Inferior parietal cortex (tissue), 1 donor: ENCODE measurements around the gene B3GLCT.
"Not testable (repeated sequence)": the region's sequence is repeated elsewhere in the genome, so short reads cannot be mapped to it uniquely, and the experiment has no call there.

Experiments used
- DNase-seq: peaks from one replicate; pipeline ENCODE4 v3.0.0-alpha.2; 2016; ENCODE audit errors: extremely low spot score

B3GLCT gene

DNA sequence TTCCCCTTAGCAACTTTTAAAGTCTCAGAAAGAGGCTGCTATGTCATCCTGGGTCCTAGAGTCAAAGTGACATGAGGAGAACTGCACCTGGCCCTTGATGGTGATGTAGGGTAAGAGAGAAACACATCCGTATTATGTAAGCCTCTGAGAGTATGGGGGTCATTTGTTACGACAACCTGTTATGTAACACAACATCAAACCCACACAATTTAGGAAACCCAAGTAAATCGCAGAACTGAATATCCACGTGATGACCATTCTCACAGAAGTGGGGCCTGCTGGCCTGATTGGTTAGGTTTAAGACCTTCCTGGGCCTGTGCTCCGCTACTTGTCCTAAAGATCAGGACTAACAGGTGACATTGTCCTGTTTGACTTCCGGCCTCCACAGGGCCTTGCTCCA is 15.3 kb upstream of the B3GLCT start:
- DNase-seq: no peak

DNA sequence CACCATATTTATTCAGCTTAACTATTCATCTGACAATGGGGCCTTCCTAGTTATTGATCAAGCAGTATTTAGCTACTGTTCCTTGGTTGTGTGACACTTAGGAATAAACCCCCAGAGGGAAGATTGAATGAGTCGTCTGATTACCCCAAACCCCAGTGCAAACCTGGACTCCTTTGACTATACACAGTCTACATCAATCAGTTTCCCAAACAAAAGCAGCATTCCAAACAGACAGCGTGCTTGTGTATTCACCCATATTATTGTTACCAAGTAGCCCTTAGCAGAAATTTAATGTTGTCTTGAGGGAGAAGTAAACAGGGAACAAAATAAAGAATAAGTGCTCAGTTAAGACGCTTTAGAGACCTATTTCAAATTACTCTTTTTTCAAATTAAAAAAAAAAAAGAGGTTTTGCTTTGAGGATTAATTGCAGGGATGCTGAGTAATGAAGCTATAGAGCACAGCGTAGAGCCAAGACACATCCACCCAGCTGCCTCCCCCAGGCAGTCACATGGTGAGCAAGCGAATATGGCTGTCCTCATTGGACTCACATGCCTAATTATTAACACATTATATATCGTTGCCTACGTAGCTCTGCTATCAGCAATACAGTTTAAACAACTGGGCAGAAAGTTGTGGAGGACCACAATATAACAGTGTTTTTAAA is 14.7 kb upstream of the B3GLCT start:
- DNase-seq: no peak

DNA sequence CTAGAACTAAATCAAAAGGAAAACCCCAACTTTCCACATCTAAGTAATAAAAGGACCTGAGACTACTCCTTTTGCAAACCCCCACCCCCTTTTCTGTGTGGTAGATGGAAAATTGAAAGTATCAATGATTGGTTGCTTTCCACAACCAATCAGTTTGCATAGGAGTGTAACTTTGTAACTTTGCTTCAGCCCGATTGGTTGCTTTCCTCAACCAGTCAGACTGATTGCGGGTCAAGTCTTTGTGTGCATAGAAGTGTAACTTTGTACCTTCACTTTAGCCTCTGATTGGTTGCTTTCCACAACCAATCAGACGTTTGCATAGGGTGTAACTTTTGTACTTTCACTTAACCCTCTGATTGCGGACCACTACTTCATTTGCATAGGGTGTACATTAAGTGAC is 8.0 kb upstream of the B3GLCT start:
- no peak for DNase-seq

DNA sequence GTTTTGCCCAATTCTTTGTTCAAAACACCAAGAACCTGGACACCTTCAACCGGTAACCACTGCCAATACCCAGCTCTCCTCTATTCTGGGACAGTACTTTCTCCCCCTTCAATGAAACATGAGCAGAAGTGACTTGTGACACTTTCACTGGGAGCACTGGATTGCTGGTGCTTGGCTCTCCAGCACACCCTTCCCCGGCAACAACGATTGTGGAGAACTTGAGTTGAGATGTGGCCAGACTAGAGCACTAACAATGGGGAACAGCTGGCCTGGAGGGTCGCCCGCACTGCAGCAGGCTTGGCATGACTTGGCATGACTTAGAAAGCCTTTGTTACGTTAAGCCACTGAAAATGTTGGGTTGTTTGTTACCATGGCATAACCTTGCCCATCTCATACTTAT is 7.5 kb upstream of the B3GLCT start:
- no peak for DNase-seq

DNA sequence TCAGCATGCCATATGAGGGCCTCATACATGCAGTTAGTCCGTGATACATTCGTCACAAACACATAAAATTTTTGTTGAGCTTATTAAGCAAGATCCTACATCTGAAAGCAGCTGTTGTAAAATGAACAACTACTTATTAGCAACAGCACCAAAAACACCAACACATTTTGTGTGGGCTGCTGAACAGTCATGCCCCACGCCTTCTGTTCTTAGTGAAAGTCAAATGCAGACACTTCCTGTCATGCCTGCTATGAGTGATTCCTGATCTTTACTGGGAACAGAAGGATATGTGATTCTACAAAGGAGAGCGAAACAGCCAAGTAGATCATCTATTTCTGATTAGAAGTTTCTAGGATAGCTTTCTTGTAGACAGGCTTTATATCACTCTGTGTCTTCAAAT is 4.2 kb upstream of the B3GLCT start:
- no peak for DNase-seq

DNA sequence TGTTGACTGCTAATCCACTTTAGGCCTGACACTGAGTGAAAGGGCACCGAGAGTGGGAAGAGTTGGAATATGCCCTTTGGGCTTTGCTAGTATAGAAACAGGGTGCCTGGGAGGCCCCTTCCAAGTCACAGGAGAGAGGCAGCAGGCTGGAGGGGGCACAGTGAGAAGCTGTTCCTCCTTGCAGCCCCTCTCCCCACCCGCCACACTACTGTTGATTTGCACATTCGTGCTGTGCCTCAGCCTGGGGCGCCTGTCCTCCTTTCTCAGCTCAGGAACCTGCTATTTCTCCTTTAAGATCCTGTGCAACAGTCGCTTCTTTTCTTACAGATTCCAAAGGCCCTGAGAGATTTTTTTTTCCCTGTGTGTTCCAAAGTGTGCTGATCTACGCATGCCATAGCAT is 2.8 kb upstream of the B3GLCT start:
- DNase-seq: no peak

DNA sequence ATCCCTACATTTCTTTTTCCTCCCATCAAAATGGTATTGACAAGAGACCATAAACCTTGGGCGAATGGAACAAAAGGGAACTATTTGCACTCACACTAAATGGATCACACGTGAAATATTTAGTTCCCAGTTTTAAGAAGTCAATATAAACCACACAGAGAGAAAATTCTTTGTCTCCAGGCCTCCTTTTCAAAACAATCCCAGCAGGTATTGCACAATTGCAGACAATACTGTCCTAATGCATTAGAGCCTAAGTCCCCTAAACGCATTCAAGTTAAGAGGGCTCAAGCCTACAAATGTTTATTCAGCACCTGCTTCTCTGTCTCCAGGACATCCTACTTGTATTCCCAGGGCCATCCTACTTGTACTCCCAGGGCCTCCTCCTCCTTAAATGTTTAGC is 1.3 kb upstream of the B3GLCT start:
- DNase-seq: no peak

DNA sequence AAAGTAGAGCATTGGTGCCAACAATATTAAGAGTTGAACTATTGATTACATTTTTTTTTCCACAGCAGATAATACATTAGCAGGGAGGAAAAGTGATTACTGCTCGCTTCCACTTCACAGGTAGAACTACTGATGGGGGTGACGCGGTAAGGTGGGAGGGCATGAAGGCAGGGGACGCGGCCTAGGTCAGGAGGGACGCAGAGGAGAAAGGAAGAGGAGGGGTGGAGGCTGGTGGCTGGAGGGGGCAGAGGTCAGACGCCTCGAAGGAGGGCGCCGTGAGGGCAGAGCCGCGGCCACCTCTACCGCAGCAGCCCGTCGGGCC is 287 bp upstream of the B3GLCT start:
- no peak for DNase-seq

DNA sequence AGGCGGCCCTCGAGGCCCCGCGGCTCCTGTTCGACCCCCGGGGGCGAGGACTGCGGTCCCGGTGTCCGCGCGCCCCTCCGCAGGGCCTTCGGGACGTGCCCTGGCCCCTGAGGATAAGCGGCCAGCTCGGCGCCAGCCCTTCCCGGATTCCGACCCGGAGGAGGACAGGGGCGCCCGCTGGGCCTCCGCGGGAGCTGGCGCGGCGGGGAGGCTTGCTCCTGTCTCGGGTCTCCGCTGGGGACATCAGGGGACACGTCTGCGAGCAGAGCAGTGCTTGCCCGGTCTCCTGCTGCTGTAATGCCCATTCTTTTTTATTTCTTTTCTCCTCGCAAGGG is 829 bp downstream of the B3GLCT start:
- DNase-seq: no peak

DNA sequence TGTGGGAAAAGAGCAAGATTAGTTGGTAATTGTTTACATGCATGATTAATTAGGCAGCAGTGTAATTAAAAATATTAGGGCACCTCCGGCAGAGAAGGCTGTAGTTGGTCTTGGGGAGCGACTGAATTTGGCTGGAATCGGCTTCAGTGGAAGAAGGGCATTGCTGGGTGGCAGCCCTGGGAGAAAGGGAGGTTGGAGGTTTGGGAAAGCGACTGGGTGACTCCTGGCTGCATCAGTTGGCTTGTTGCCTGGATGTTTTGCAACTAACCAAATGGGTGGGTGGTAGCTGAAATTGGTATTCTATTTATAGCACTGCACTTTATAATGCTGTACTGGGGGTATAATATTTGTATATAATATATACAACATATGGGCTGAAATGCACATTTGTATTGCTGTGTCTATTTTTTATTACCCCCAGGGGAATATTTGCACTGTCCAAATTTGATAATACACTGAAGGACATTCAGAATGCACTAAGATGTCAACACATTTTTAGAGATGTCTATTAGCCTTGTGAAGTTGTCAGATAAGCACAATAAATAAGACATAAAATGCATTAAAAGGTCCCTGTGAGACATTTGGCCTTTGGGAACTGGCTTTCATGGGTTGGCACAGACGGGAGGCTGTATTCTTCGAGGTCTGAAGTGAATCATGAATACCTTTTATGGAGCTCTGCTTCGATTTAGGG is 1.7 kb downstream of the B3GLCT start:
- no peak for DNase-seq

DNA sequence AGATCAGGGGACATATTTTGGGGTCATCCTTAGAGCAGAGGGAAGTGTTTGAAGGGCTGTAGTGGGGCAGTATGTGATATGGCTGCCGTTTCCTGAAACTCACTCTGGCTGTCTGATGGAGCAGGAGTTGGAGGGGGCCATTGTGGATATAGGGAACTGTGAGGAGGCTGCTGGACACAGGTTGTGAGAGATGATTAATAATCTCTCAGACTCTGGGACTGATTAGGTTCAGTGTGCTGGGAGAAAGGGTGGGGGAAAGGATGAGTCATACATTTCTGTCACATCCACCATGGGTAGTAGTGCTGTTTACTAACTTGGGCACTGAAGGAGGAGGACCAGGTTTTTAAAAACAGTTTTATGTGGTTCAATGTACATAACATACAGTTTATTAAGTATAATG is 4.8 kb downstream of the B3GLCT start:
- DNase-seq: no peak

DNA sequence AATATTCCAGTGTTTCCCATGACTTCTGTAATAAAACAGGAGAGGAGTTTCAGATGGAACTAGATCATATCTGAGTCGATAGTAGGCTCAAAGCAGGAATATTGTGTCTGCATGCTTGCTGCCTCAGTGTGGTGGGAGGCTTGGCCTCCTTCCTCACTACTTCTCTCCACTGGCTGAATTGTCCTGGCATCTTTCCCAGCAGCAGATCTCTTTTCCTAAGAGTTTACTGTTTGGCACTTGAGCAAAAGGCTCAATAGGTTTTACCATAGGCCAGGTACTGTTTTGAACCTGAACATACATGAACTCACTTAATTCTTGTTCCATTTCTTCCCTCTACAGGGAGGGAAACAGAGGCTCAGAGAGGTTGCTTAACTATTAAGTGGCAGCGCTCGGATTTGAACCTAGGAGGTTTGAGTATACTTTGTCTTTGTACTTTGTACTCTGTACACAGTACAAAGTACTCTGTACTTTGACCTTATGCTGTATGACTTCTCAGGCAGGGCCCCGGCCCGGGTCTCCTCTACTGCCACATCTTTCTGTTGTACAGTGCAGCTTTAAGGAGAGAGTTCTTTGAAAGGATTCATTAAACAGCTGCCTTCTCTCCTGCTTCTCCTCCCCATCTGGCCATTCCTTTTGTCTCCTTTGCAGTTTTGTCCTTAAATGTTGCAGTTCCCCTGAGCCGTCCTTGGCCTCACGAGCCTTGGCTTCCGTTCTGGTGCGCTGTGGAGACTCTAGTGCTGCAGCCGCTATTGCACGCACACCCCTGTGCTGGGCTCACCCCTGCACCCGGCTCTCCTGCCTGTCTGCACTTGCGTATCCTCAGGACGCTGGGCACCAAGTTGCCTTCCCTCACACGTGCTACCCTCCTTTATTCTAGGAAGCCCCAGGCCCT is 8.1 kb downstream of the B3GLCT start:
- DNase-seq: no peak

DNA sequence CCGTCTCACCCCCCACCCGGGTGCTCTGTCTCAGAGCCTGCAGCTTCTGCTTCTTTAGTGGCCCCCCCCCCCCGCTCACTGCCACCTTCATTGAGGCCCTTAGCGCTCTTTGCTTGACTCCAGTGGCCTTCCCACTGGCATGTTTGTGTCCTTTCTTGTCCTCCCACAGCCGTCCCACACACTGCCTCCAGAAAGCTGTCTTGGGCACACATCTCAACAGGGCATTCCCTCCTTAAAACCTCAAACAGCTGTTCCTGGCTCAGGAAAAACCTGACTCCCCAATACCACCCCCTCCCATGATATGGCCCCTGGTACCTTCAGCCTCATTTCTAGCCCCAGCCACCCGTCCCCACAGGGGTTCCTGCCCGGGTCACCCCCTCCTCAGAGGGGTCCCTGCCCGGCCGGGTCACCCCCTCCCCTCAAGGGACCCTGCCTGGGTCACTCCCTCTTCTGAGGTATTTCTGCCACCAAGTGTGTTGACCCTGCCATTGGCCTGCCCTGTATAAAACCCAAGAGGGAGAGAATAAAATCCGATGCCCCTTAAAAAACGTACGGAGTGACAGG is 8.9 kb downstream of the B3GLCT start:
- no peak for DNase-seq

DNA sequence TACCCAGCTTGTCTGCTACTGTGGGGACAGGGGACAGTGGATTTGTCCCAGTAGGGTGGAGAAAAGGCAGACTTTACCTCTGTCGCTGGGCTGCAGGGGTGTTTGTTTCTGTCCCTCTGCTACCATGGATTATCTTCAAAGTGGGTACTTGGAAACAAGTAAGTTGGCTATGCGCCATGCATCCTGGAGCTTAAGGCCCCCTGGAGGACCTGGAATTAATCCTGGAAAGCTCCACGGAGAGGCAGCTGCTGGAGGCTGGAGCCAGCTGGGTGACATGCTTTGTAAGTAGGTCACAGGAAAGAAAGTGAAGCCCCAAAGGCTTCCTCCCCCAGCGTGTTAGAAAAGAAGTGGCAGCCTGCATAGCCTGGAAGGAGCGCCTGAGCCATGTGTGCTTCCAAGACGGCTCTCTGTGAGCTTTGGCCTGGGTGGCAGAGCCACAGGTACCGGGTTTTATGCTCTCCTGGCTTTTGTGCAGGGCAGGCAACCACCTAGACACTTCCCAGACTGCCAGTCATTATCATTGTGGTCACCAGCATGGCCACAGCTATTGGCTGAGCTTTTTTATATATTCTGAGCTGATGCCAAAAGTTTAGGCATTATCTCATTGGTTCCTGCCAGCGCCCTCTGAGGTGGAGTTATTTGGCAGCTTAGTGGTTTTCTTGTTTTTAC is 9.5 kb downstream of the B3GLCT start:
- DNase-seq: no peak

DNA sequence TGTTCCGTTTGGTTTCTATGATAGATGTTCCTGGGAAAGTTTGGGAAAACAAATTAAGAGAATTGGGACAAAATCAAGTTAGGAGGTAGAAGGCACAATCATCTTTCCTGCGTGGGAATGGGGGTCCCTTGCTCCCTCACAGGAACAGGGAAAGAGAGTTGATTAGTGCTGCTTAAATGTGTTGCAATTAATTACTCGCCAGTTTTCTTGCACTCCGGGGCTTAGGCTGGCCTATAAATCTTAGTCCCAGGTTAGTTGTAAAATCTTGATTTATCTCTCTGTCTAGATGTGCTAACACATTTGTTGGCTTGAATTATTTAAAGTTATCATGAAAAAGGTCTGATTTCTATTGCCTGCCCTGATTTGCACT is 10.1 kb downstream of the B3GLCT start:
- no peak for DNase-seq

DNA sequence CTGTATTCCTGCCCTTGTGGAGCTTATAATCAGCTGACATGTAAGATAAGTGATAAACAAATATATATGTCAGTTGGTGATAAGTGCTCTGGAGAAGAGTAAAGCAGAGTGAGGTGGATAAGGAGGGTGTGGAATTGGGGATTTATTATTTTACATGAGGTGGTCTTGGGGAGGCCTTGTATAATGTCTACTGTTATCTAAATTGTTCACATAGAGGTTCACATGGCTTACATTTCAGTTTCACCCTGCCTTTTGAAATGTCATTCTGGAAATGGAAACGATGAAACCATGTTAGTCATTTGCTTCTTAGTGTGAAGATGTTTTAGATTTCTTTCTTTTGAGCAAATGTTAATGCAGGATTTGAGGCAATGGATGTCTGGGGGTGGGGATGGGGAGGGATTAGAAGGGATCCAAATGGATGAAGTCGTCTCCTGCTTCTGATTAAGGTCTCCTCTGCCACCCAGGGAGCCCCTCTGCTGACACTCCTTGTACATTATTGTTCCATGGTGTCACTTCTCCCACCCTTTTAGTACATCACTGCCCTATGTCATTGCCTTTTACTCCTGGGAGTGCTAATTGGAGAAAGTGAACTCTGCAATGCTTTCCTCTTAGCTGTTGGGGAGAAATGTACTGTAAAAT is 14.0 kb downstream of the B3GLCT start:
- no peak for DNase-seq

DNA sequence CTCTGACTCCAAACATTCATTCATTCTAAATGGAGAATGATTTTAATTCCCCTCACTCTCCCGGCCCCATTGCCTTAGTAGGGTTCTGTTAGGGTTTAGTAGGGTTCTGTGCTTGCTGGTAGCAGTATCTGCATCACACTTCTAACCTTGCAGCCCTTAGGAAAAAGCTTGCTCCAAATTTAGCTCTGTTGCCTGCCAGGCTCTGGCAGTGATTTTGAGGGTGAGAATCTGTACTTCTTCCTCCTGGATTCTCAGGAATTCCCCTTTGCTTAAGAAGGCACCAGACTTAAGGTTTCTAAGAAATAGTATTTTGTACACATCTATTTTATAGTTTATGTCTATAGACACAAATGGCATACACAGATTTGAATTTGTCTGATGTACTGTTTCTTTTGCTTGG is 14.7 kb downstream of the B3GLCT start:
- no peak for DNase-seq

DNA sequence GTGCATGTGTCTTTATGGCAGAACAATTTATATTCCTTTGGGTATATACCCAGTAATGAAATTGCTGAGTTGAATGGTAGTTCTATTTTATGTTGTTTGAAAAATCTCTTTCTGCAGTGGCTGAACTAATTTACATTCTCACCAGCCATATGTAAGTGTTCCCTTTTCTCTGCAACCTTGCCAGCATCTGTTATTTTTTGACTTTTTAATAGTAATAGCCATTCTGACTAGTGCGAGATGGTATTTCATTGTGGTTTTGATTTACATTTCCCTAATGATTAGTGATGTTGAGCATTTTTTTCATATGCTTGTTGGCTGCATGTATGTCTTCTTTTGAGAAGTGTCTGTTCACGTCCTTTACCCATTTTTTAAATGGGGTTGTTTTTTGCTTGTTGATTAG is 17.1 kb downstream of the B3GLCT start:
- DNase-seq: not testable (repeated sequence)

DNA sequence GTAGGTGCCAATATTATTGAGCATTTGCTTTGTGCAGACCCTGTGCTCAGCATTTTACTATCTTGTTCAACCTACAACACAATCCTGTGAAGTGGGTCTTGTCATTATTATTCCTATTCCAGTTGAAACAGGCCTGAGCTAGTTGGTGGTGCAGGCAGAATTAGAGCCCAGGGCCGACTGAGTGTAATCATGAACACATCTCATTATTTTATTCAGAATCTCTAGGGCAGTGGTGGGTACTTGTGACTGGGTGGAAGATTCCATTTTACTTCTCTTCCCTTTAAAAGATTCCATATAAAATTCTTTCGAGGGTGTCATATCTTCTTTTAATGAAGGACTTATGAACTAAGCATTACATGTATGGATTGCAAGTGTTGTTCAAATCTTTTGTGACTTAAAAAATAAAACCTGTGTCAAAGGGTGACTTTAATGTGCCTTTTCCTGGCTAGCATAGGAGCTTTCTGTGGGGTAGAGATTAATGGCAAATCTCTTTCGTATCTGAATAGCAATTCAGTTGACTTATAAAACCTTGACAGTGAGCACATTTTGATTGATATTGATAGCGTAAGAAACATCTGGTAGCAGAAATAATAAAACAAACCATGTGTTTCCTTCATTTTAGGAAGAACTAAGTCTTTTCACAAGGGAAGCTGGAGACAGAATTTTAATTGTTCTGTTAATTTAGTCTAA is 20.3 kb downstream of the B3GLCT start:
- DNase-seq: no peak

DNA sequence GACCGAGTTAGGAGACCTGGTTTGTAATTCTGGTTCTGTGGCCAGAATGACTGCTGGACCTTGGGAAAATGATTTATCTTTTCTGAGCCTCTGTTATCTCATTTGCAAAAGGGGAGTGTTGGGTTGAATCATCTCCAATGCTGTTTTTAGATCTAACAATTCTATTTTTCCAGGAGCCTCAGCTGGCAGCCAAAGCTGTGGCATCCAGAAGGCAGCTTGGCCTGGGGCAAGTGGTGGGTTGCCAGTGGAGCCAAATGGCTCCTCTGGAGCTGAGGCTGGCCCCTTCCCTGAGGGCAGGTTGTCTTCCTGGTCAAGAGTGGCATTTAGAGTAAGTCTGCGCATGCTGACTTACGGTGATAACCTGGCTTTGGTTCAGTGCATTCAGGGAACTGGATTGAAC is 21.3 kb downstream of the B3GLCT start:
- no peak for DNase-seq

DNA sequence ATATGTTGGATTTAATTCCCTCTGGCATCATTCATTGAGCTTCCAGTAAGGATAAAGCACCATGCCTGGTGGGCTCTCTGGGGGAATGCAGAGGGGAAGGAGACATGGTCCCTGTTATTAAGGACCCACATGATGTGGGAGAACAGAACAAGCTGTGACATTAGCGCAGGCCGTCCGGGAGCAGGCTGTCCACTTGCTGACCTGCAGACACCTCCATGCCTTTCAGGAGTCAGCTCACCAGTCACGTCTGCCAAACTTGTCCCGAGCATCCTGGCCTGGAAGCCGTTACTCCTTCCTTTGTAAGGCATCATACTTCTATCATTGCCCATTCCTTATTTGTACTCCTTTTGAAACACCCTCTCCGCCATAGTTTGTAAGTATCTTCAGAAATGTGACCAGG is 23.4 kb downstream of the B3GLCT start:
- DNase-seq: no peak
